Neural cell (in vitro differentiated cells): ENCODE measurements around the gene TAPBP. TPM values are rescaled to one million over a fixed set of nuclear protein-coding genes. Genes with fewer than 3 reads are reported as not detected.

Source experiments
- H2AFZ ChIP-seq: fragments of 200-600, 300-800 bp; sonication (generic), shearing (Covaris generic); 2 replicates; pipeline ENCODE4 v1.6.0; 2014; ENCODE audit warnings: low read depth, mild to moderate bottlenecking, antibody characterized with exemption, low read length, moderate library complexity
- H3F3A ChIP-seq: fragments of 200-600 bp; shearing (Covaris generic); 2 replicates; pipeline ENCODE4 v1.6.1; 2016; ENCODE audit warnings: mild to moderate bottlenecking, moderate library complexity, mixed read lengths, antibody characterized with exemption, low read length; ENCODE audit not compliant: insufficient read depth, poor library complexity, severe bottlenecking
- H3K27ac ChIP-seq: fragments of 200-600, 300-800 bp; sonication (generic), shearing (Covaris generic); 2 replicates; pipeline ENCODE4 v1.5.1; 2014; ENCODE audit warnings: mild to moderate bottlenecking, low read length, moderate library complexity
- H3K27me3 ChIP-seq: fragments of 300-800, 200-600 bp; sonication (generic), shearing (Covaris generic); 2 replicates; pipeline ENCODE4 v1.6.0; 2014; ENCODE audit warnings: mild to moderate bottlenecking, low read depth, low read length, moderate library complexity; ENCODE audit not compliant: insufficient read depth
- H3K36me3 ChIP-seq: fragments of 300-800, 200-600 bp; sonication (generic), shearing (Covaris generic); 2 replicates; pipeline ENCODE4 v1.5.1; 2014; ENCODE audit warnings: mild to moderate bottlenecking, antibody characterized with exemption, low read length, moderate library complexity; ENCODE audit not compliant: insufficient read depth
- H3K4me2 ChIP-seq: fragments of 300-800, 200-600 bp; sonication (generic), shearing (Covaris generic); 2 replicates; pipeline ENCODE4 v1.6.0; 2014; ENCODE audit warnings: mild to moderate bottlenecking, low read length
- H3K4me3 ChIP-seq: fragments of 300-800, 200-600 bp; sonication (generic), shearing (Covaris generic); 2 replicates; pipeline ENCODE4 v1.5.1; 2014; ENCODE audit warnings: mild to moderate bottlenecking, low read length, moderate library complexity
- H3K79me2 ChIP-seq: fragments of 200-600 bp; shearing (Covaris generic); replicated peaks from 2 replicates; pipeline ENCODE4 v1.6.0; 2014; ENCODE audit warnings: mild to moderate bottlenecking, low read length, moderate library complexity; ENCODE audit not compliant: insufficient read depth
- H3K9ac ChIP-seq: fragments of 300-800, 200-600 bp; sonication (generic), shearing (Covaris generic); 2 replicates; pipeline ENCODE4 v1.6.1; 2016; ENCODE audit warnings: mild to moderate bottlenecking, low read length, mixed read lengths
- H3K9me2 ChIP-seq: fragments of 200-600 bp; shearing (Covaris generic); 2 replicates; pipeline ENCODE4 v1.6.1; 2016; ENCODE audit warnings: mild to moderate bottlenecking, low read length, mixed read lengths; ENCODE audit not compliant: insufficient read depth
- H3K9me3 ChIP-seq: fragments of 200-600, 300-800 bp; sonication (generic), shearing (Covaris generic); 2 replicates; pipeline ENCODE4 v1.6.1; 2016; ENCODE audit warnings: mild to moderate bottlenecking, mixed run types, low read length, moderate library complexity, mixed read lengths
- H4K20me1 ChIP-seq: fragments of 200-600 bp; shearing (Covaris generic); 2 replicates; pipeline ENCODE4 v1.6.1; 2016; ENCODE audit warnings: mild to moderate bottlenecking, mixed run types; ENCODE audit not compliant: insufficient read depth
- EP300 ChIP-seq: fragments of 450-650 bp; conservative IDR thresholded peaks from 2 replicates; pipeline ENCODE4 v1.6.1; 2014; ENCODE audit warnings: antibody characterized with exemption, mild to moderate bottlenecking, moderate library complexity; ENCODE audit not compliant: poor library complexity, severe bottlenecking
- EZH2 ChIP-seq: fragments of 200-600, 300-800 bp; shearing (Covaris generic), sonication (generic); IDR thresholded peaks from 2 replicates; pipeline ENCODE4 v1.6.1; 2014; ENCODE audit warnings: antibody characterized with exemption, low read length, borderline replicate concordance, mild to moderate bottlenecking; ENCODE audit not compliant: insufficient read depth, poor library complexity, severe bottlenecking
- MXI1 ChIP-seq: fragments of 450-650 bp; conservative IDR thresholded peaks from 2 replicates; pipeline ENCODE4 v1.6.1; 2014; ENCODE audit warnings: antibody characterized with exemption, mild to moderate bottlenecking; ENCODE audit not compliant: poor library complexity, severe bottlenecking
- POLR2AphosphoS5 ChIP-seq: IDR thresholded peaks from 2 replicates; pipeline ENCODE4 v1.6.1; 2012
- RAD21 ChIP-seq: fragments of 450-650 bp; conservative IDR thresholded peaks from 2 replicates; pipeline ENCODE4 v1.6.1; 2014; ENCODE audit warnings: antibody characterized with exemption, mild to moderate bottlenecking, moderate library complexity
- REST ChIP-seq: IDR thresholded peaks from 2 replicates; pipeline ENCODE4 v1.6.1; 2012; ENCODE audit warnings: borderline replicate concordance
- SMC3 ChIP-seq: fragments of 450-650 bp; conservative IDR thresholded peaks from 2 replicates; pipeline ENCODE4 v1.6.1; 2014; ENCODE audit warnings: antibody characterized with exemption, mild to moderate bottlenecking, moderate library complexity; ENCODE audit not compliant: poor library complexity
- TAF1 ChIP-seq: IDR thresholded peaks from 2 replicates; pipeline ENCODE4 v1.6.1; 2012; ENCODE audit warnings: low read depth
- polyA plus RNA-seq: library from polyadenylated mRNA; depleted of rRNA; stranded (reverse); fragments of >200 nt; gene quantifications from 2 replicates; pipeline ENCODE4 v1.2.3, GENCODE V29; 2014
- TF ChIP-seq, protein P1 (sequence below): fragments of 450-650 bp; IDR thresholded peaks from 2 replicates; pipeline ENCODE4 v1.5.1; 2014; ENCODE audit warnings: antibody characterized with exemption, mild to moderate bottlenecking, moderate library complexity; ENCODE audit not compliant: poor library complexity, severe bottlenecking

The TAPBP gene
- polyA plus RNA-seq, 1 donor from 2014 or later = 1.2 TPM

DNA sequence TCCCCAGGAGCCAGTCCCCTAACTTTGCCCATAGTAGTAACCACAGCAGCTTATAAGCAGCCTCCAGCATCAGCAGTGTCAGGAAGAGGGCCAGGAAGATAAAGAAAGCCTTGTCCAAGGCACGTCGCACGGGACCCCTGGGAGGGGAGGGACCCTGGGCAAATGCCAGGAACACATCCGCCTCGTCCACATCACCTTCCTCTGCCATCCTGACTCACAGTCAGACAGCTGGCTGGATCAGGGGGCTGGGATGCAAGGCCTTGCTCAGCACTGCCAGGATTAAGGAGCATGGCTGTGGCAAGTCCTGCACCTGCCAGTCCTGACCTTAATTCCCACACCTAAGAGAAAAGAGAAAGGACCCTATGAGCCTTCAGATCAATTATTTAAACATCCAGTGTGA lies 15.2 kb upstream of the TAPBP start:
- TF ChIP-seq SMC3 = no peak
- TF ChIP-seq POLR2AphosphoS5 = no peak
- TF ChIP-seq, protein P1, sequence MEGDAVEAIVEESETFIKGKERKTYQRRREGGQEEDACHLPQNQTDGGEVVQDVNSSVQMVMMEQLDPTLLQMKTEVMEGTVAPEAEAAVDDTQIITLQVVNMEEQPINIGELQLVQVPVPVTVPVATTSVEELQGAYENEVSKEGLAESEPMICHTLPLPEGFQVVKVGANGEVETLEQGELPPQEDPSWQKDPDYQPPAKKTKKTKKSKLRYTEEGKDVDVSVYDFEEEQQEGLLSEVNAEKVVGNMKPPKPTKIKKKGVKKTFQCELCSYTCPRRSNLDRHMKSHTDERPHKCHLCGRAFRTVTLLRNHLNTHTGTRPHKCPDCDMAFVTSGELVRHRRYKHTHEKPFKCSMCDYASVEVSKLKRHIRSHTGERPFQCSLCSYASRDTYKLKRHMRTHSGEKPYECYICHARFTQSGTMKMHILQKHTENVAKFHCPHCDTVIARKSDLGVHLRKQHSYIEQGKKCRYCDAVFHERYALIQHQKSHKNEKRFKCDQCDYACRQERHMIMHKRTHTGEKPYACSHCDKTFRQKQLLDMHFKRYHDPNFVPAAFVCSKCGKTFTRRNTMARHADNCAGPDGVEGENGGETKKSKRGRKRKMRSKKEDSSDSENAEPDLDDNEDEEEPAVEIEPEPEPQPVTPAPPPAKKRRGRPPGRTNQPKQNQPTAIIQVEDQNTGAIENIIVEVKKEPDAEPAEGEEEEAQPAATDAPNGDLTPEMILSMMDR = no peak
- no peak for TF ChIP-seq MXI1
- no peak for TF ChIP-seq RAD21
- no peak for TF ChIP-seq EZH2
- no peak for TF ChIP-seq REST
- no peak for TF ChIP-seq TAF1
- no peak for TF ChIP-seq EP300

DNA sequence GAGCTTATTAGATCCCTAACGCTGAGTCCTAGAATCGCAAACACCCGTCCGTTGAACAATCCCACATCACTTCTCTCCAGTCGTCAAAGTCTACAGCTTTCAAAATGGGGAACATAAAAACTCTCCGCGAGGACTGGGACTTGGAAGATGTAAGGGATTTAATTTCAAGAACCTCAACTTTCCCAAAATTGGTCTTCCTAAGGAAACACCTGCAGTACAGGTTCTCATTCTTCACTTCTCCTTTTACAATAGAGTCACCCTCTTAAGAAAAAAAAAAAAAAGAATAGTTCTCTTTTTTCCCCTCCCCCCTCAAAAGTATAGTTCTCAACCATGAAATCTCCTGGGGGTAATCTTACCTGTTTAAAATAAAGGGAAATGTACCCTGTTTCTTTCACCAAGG lies 10.2 kb upstream of the TAPBP start:
- Histone ChIP-seq H3K27ac (no peak overlapping the region), H3F3A (no peaks in the 10 kb centered on the region)
- TF ChIP-seq REST (no peak), EZH2 (no peak), RAD21 (no peak), MXI1 (no peak)

More for the DNA sequence above, 15.2 kb upstream of the TAPBP start:
- H3K9me3 ChIP-seq = no peaks in the 10 kb centered on the region
- H2AFZ ChIP-seq = no peak overlapping the region
- no peaks in the 10 kb centered on the region for H4K20me1 ChIP-seq
- H3K9ac ChIP-seq = no peak overlapping the region
- H3K4me2 ChIP-seq = no peak overlapping the region
- H3K9me2 ChIP-seq = no peaks in the 10 kb centered on the region
- no peak overlapping the region for H3K27ac ChIP-seq
- H3K4me3 ChIP-seq = no peak overlapping the region
- no peaks in the 10 kb centered on the region for H3F3A ChIP-seq
- H3K79me2 ChIP-seq = no peaks in the 10 kb centered on the region
- no peaks in the 10 kb centered on the region for H3K27me3 ChIP-seq
- H3K36me3 ChIP-seq = no peaks in the 10 kb centered on the region

More for the DNA sequence above, 10.2 kb upstream of the TAPBP start:
- no peaks in the 10 kb centered on the region for H3K9me3 ChIP-seq
- no peaks in the 10 kb centered on the region for H3K27me3 ChIP-seq
- no peaks in the 10 kb centered on the region for H3K9me2 ChIP-seq
- peak overlapping the region; percentile 63 for H3K4me2 ChIP-seq
- no peak overlapping the region for H2AFZ ChIP-seq
- peaks cover 19% of the 10 kb centered on the region for H3K79me2 ChIP-seq
- H4K20me1 ChIP-seq = no peaks in the 10 kb centered on the region
- H3K36me3 ChIP-seq = peaks cover 4% of the 10 kb centered on the region
- H3K9ac ChIP-seq = peak overlapping the region; percentile 76
- H3K4me3 ChIP-seq = peak overlapping the region; percentile 80
